Measurements from ENCODE around the gene TXNRD1. TPM values are rescaled to one million over a fixed set of nuclear protein-coding genes. Genes with fewer than 3 reads are reported as not detected.

Gene TXNRD1
- total RNA-seq, 1 donor from 2014 or later = 100 TPM

DNA sequence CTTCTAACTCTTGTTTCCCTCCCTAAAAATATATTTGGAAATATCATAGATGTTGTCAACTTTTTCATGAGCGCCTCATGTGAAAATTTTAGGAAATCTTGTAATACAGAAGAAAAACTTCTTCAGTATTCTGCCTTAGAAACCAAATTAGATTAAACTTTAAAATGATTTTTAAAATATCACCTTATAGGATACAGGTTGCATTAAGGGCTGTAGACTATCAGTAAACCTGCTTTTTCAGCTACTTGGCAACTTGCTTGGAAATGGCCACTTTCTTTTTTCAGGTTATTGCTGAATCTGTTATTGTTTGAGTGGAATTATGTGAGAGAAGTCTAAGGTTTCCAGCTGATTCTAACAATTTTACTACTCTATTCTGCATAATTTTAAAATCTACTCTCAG, 97.1 kb downstream of the TXNRD1 start:
- Mint-ChIP-seq H3K4me1 (ENCODE audit: unreplicated experiment) (peaks cover 3% of the 10 kb centered on the region), H3K9me3 (ENCODE audit: unreplicated experiment) (no peaks in the 10 kb centered on the region), H3K4me3 (ENCODE audit: unreplicated experiment) (no peak overlapping the region), H3K27me3 (ENCODE audit: unreplicated experiment) (no peaks in the 10 kb centered on the region), H3K27ac (ENCODE audit: unreplicated experiment) (no peak overlapping the region), H3K36me3 (ENCODE audit: unreplicated experiment) (peaks cover 48% of the 10 kb centered on the region)
- TF ChIP-seq, protein P1, sequence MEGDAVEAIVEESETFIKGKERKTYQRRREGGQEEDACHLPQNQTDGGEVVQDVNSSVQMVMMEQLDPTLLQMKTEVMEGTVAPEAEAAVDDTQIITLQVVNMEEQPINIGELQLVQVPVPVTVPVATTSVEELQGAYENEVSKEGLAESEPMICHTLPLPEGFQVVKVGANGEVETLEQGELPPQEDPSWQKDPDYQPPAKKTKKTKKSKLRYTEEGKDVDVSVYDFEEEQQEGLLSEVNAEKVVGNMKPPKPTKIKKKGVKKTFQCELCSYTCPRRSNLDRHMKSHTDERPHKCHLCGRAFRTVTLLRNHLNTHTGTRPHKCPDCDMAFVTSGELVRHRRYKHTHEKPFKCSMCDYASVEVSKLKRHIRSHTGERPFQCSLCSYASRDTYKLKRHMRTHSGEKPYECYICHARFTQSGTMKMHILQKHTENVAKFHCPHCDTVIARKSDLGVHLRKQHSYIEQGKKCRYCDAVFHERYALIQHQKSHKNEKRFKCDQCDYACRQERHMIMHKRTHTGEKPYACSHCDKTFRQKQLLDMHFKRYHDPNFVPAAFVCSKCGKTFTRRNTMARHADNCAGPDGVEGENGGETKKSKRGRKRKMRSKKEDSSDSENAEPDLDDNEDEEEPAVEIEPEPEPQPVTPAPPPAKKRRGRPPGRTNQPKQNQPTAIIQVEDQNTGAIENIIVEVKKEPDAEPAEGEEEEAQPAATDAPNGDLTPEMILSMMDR (IDR thresholded peaks at IDR 0.05) = no peak
- no peak for DNase-seq (ENCODE audit: extremely low spot score, unreplicated experiment)

- no peak overlapping the region for H3K27ac Mint-ChIP-seq (ENCODE audit: unreplicated experiment)
- no peaks in the 10 kb centered on the region for H3K27me3 Mint-ChIP-seq (ENCODE audit: unreplicated experiment)
- no peaks in the 10 kb centered on the region for H3K9me3 Mint-ChIP-seq (ENCODE audit: unreplicated experiment)
- H3K4me1 Mint-ChIP-seq (ENCODE audit: unreplicated experiment) = peaks cover 3% of the 10 kb centered on the region
- H3K4me3 Mint-ChIP-seq (ENCODE audit: unreplicated experiment) = no peak overlapping the region
- TF ChIP-seq, protein P1 (IDR thresholded peaks at IDR 0.05) = no peak
- DNase-seq (ENCODE audit: extremely low spot score, unreplicated experiment) = no peak
- H3K36me3 Mint-ChIP-seq (ENCODE audit: unreplicated experiment) = peaks cover 52% of the 10 kb centered on the region
Measured at GRCh38 chr12:104313568-104314241, 98.1 kb downstream of the TXNRD1 start.

GRCh38 chr12:104314242-104314614, 98.6 kb downstream of the TXNRD1 start:
- TF ChIP-seq, protein P1 (IDR thresholded peaks at IDR 0.05) = no peak
- H3K36me3 Mint-ChIP-seq (ENCODE audit: unreplicated experiment) = peaks cover 57% of the 10 kb centered on the region
- no peaks in the 10 kb centered on the region for H3K9me3 Mint-ChIP-seq (ENCODE audit: unreplicated experiment)
- H3K27ac Mint-ChIP-seq (ENCODE audit: unreplicated experiment) = no peak overlapping the region
- H3K4me3 Mint-ChIP-seq (ENCODE audit: unreplicated experiment) = no peak overlapping the region
- peaks cover 2% of the 10 kb centered on the region for H3K4me1 Mint-ChIP-seq (ENCODE audit: unreplicated experiment)
- no peak for DNase-seq (ENCODE audit: extremely low spot score, unreplicated experiment)
- no peaks in the 10 kb centered on the region for H3K27me3 Mint-ChIP-seq (ENCODE audit: unreplicated experiment)

- Mint-ChIP-seq H3K36me3 (ENCODE audit: unreplicated experiment) (peaks cover 63% of the 10 kb centered on the region), H3K27me3 (ENCODE audit: unreplicated experiment) (no peaks in the 10 kb centered on the region), H3K9me3 (ENCODE audit: unreplicated experiment) (no peaks in the 10 kb centered on the region), H3K27ac (ENCODE audit: unreplicated experiment) (peak overlapping the region; percentile 23), H3K4me1 (ENCODE audit: unreplicated experiment) (no peaks in the 10 kb centered on the region), H3K4me3 (ENCODE audit: unreplicated experiment) (no peak overlapping the region)
- TF ChIP-seq, protein P1 (IDR thresholded peaks at IDR 0.05) = no peak
- no peak for DNase-seq (ENCODE audit: extremely low spot score, unreplicated experiment)
Measured at GRCh38 chr12:104315326-104316224, 100.0 kb downstream of the TXNRD1 start.

DNA sequence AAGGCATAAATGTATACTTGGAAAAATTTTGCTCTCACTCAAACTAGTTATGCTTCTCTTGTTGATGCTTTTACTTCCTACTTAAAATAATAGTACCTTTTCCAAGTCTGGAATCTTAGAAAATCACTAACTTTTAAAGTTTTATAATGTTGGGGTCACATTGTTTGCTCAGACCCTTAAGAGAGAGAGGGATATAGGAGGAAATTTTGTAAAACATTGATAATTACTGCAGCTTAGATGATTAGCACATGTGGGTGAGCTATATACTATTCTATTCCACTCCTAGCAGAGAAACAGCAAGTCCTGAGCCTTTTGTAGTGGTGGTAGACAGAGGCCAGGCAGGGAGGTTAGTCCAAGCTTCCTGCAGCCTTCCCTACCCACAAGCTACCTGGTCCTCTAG, 101.4 kb downstream of the TXNRD1 start:
- H3K4me3 Mint-ChIP-seq (ENCODE audit: unreplicated experiment) = no peak overlapping the region
- no peaks in the 10 kb centered on the region for H3K4me1 Mint-ChIP-seq (ENCODE audit: unreplicated experiment)
- H3K27me3 Mint-ChIP-seq (ENCODE audit: unreplicated experiment) = no peaks in the 10 kb centered on the region
- no peaks in the 10 kb centered on the region for H3K9me3 Mint-ChIP-seq (ENCODE audit: unreplicated experiment)
- H3K36me3 Mint-ChIP-seq (ENCODE audit: unreplicated experiment) = peaks cover 65% of the 10 kb centered on the region
- H3K27ac Mint-ChIP-seq (ENCODE audit: unreplicated experiment) = no peak overlapping the region
- no peak for DNase-seq (ENCODE audit: extremely low spot score, unreplicated experiment)
- TF ChIP-seq, protein P1 (IDR thresholded peaks at IDR 0.05) = no peak
